NCI-H748 (cell line): ENCODE measurements around the gene PASK.

ENCODE experiments used
- DNase-seq: peaks from one replicate; lab custom pipeline; 2025; ENCODE audit not compliant: unreplicated experiment; lab: John Stamatoyannopoulos, UW

PASK gene

DNA sequence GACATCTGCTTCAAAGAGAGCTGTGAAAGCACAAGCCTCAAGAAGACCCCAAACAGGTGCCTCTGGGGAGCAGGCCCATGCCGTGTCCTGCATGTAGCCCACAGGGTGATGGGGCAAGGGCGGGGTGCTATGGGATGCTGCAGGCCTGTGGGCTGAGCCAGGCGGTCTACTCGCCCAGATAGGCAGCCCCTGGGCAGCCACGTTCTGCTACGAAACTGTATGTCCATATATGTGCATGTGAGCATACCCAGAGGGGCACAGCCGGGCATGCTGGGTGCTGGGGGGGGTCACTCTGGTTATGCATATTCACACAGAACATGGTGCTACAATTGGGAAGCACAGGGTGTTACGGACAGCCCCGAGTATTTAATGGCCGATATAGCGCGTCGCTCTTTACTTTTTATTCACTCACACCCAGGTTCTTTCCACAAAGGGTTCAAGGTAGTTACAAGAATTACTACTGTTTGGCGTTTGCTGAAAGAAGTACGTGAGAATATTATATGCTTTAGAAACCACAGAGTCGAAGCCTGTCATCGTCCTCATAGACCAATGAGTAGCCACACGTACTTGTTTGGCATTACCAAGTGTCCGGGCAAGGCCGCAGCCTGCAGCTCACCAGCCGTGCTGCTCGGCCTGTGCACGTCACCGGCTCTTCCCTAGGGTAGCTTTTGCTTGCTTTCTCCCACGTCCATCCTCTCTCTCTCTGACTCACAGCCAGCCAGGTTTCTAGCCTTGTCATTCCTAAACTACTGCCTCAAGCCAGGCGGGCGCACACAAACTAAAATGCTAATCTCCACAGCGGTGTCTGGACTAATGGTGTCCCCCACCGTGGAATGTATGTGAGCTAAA is 61.6 kb downstream of the PASK start:
- DNase-seq: no peak

DNA sequence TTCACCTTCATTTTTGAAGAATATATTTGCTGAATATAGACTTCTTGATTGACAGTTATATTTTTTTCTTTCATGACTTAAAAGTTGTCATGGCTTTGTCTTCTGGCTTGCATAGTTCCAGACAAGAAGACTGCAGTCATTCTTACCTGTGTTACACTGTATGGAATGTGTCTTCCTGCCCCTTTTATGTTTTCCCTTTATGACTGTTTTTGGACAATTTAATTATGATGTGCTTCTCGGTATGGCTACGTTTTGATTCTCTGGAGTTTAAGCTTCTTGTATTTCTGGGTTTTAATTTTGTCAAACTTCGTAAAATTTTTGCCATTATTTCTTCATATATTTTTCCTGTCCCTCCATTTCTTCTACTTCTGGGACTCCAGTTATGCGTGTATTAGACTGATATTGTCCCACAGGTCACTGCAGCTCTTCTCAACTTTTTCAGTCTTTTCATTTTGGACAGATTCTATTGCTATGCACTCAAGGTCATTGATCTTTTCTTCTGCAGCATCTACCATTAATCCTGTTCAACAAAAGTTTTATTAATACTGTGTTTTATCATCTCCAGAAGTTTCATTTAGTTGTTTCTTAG is 64.3 kb downstream of the PASK start:
- no peak for DNase-seq

DNA sequence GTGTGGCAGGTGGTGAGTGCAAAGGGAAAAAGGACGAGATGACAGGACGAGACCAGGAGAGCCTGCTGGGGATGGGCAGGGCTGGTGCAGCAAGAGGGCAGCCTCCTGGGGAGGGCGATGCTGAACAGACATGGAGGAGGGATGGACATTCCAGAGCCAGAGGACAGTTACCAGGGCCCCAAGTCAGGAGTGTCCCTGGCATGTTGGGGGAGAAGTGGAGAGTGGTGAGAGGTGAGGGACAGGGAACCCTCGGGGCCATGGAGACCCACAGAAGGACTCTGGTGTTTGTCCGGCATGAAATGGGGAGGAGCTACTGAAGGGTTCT is 66.2 kb downstream of the PASK start:
- DNase-seq: no peak

DNA sequence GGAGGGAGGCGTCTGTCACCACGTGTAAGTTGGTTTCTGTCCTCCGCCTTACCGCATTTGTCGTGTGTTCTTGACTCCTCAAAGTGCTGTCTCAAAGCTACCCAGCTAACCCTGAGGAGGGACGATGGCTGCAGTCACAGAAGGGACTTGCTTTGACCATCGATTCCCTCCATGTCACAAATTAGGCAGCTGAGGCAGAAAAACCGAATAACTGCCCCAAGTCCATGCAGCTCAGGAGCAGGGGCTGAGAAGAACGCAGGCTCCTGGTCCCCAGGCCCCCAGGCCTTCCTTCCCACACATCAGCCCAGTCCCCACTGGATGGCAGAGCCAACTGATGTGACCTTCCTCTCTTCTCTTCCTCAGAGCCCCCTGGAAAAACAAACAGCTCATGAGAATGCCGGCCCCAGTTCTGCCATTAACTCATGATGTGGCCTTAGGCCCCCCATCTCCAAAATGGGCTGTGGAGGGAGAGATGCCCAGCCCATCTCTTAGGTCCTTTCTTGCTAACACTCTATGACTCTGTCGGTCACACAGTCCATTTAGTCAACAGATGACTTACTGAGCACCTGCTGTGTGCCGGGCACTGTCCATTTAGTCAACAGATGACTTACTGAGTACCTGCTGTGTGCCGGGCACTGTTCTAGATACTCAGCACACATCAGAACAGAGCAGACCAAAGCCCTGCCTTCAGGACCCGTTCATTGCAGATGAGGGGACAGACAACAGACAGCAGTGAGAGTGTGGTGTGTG is 66.8 kb downstream of the PASK start:
- no peak for DNase-seq

DNA sequence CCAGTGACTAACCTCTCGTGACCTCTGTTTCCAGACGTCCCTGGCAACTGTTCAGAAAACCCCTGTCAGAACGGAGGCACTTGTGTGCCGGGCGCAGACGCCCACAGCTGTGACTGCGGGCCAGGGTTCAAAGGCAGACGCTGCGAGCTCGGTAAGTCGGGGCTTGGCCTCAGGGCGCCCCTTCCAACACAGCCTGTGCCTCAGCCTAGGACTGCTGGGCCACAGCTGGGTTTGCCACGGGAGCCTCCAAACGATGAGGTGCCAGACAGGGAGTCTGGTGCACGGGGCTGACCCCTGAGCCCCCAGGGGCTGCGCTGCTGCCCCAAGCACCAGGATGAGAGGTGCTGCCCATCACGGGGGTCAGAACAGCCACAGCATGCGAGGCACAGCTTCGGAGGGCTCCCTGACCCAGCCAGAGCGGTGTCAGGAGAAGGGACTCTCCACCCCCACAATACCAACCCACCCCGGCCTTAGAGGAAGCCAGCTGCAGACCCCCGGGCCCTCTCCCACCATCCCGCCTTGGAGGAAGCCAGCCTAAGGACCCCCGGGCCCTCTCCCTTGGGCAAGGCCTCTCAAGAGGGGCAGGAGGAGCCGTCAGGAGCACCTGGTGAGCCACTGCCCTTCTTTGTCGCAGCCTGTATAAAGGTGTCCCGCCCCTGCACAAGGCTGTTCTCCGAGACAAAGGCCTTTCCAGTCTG is 67.5 kb downstream of the PASK start:
- no peak for DNase-seq

DNA sequence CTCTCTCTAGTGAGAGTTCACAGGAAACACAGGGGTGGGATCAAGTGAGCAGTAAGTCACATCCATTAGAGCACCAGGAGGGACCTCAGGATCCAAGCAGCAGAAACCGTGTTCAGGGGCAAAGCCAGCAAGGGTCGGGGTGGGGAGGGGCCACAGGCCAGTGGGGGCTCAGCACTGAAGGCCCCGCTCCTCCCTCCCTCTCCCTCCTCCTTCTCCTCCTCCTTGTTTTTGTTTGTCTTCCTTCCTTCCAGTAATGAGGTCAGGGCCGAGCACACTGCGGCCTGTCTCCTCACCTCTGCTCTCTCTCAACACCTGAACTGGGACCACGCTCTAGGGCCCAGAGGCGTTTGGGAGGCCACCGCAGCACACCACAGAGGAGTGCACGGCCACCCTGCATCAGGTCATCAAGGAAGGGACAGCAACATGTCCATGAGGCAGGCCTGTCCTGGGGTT is 68.1 kb downstream of the PASK start:
- DNase-seq: no peak

DNA sequence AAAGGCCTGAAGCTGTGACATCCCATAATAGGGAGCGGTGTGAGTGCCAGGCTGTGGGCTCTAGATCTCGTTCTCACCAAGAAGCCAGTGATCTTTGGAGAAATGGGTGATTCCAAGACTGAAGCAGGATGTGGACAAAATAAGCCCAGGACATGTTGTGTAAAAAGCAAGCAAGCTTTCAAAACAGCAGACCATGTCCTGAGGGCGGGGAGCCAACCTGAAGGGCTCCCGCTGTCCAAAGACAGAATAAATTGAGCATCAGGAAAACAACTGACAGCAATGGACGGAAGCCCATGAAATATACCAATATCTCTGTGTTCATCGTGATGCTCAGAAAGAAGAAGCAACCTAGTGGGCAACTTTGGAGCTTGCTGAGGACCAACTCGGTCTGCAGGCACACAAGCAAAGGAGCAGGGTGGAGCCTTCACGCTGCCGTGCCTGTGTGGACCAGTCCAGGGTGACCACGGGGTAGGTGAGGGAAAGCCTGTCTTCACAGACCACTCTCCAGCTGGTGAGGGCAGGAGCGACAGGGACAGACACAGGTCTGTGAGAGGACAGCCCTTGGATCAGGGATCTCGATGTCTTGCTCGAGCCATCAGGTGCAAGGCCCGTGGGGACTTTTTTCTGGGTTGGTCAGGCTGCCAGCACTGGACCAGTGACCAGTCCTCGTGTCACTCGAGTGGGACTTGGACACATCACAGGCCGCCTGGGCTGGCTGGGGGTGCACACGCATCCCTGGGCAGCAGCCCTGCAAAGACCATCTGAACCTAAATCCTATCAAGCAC is 68.7 kb downstream of the PASK start:
- no peak for DNase-seq

DNA sequence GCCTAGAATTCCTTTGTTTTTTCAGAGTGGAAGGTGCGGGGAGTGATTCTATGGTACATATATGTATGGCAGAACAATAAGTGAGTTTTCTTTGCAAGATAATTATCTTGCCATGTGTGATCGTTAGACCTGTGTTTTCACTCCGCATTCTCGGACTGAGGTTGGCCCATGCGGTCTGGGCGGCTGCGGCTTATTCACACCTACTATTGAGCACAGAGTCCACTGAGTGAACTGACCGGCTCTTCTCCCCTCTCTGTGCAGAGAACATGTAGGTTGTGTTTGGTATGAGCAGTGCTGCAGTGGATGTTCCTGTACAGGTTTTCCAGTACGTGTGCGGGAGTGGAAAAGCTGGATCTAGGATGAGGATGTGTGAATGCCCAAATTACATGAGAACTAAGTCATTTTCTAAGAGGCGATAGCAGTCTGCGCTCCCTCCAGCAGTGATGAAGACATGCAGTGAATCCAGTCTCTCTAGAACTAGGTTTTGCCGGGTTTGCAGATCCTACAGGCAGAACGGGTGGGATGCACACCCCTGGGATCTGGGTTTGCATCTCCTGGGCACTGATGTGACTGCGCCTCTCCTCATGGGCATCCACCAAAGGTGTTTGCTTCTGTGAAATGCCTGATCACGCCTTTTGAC is 74.3 kb downstream of the PASK start:
- no peak for DNase-seq

DNA sequence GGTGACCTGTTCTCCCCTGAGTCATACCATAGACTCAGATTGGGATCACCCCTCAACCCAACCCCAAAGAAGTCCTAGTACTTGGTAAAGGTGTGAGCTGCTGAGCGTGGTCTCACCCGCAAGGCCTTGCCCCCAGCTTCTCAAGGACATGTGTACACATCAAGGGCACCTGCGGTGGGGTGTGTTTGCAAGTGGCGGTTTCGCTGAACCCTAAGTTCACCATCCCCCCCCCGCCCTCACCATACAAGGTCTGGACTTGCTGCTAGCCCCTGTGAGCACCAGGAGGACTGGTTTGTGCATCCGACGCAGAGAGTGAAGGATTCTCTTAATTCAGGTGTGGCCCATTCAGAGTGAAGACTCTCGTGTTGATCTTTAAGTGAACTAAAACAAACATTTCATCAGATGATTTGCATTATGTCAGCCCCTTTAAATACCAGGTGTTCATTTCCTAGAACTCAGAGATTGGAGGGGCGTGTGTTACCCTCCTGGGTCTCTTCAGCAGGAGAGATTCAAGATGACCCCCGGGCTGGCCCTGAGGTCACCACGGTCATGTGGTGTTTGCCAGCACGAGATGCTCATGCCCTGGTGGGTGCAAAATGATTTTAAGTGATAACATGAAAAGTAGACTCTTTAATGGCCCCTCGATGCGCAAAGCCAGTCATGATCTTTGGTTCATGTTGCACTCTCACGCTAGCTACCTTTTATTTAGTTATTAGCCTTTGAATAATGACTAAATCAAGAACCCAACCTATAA is 75.0 kb downstream of the PASK start:
- DNase-seq: no peak

DNA sequence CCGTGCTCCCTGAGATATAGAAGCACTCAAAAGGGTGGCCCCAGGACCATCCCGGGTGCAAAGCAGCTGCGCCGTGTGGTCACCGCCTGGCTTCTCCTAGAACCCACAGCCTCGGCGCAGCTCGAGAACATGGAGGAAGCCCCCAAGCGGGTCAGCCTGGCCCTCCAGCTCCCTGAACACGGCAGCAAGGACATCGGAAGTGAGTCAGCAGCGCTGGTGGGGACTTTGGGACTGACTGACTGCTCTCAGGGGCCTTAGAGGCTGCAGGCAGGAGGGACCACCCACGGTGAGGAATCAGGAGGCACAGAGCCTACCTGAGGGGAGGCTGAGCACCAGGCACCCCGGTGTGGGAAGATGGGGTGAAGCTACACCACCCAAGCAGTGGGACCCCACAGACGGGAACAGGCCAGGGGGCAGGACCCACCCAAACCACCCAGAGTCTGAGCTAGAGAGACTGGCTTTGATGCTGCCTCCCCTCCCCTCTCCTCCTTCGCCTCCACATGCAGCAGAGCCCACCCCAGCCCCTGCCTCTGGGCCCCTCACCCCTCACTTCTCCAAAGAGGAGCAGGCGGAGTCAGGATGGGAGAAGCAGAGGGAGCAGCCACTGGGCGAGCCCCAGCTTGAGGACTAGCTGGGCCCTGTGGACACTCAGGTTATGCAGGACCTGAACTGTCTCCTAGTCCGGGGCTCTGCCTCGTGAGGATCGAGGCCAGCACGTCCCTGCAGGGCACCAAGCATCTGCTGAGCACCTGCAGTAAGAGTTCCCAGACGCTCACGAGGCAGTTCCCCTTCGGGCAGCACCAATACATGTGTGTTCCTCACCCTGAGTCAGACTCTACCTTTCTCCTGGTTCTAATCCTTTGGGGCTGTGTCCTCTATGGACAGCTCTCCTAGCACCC is 75.9 kb downstream of the PASK start:
- DNase-seq: no peak

DNA sequence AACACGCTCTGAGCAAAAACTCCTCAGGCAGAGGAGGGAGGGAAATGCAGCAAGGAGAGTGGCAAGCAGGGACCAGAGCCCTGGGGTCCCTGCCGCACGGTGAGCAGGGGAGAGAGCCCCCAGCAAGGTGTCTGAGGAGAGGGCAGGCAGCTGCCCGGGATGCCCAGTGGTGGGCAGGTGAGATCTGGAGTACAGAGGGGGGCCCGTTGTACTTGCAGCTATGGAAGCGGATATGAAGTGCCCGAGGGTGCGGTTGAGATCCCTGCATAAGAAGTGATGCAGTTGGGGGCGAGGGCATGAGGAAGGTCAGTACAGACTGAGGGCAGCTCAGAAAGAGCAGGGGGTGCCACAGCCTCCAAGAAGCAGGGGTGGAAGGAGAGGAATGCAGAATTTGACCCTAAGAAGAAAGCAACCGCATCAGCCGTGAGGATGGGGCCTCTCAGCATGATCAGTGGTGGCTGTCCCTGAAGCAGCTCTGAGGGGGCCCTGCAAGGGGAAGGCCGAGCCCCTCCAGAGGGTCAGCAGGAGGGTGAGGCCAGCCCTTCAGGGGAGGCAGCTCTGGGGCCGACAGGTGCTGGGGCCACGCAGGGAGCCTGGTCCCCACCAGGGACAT is 76.6 kb downstream of the PASK start:
- no peak for DNase-seq

DNA sequence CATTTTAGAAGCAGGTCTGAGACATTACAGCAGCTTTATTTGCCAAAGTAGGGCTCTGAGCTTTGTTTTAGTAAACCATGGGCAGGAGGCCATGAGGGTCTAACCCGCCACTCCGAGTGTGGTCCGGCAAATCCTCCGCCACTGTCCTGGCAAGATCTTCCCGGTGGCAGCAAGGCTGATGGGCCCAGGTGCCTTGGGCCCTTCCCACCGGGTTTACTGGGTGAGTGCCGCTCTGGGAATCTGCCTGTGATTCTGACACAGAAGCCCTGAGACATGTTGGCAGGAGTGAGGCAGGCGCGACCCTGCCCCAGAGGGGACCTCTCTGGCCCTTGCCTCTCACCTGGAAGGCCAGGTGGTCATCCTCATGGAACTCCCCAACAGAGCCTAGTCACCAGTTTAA is 77.1 kb downstream of the PASK start:
- DNase-seq: no peak

DNA sequence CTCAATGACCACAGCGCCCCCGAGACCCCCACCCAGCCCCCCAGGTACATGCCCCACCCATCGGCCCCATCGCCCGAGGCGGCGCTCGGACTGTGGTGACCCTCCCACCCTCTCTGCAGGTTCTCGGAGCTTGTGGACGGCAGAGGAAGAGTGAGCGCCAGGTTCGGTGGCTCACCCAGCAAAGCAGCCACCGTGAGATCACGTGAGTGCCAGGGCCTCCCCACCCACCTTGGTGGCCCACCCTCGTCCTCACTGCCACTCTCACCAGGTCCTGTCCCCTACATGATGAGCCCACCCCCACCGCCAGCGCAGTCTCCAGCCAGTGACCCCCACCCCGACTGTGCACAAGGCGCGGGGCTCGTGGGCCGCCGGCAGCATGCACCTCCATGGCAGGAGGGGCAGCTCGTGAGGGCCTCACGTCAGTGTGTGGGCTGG is 77.6 kb downstream of the PASK start:
- DNase-seq: no peak

DNA sequence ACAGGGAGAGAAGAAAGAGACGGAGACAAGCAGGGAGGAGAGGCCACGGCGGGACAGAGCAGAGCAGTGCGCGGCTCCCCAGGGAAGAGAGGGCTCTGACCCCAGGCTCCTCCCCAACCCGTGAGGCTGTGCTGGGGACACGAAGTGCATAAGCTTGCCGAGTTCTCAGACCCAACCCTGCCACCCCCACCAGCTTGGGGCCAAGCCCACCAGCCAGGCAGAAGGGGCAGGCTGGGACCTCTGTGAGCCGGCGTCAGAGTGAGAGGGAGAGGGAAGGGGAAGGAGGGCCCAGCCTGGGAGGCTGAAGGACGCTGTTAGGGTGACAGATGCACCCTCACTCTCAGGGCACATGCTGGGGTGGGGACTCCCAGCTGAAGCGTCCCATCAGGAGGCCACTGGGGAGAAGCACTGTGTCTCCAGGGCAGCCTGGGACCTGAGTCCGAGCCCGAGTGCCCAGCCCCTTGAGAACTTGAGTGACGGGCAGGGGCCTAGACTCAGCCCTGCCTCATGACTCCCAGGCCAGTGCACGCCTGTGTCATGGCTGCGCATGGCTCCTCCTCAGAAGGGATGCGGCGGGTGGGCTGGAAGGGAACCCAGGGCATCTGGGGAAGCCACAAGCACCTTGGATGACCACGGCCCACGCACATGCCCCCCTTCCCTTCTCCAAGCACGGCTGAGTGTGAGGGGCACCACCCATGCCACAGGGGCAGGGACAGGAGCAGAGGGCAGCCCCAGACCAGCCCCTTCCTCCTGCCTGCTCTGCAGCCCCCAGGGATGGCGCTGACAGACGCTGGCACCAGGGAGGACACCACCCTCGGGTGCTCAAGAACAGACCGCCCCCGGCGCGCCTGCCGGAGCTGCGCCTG is 78.2 kb downstream of the PASK start:
- no peak for DNase-seq

DNA sequence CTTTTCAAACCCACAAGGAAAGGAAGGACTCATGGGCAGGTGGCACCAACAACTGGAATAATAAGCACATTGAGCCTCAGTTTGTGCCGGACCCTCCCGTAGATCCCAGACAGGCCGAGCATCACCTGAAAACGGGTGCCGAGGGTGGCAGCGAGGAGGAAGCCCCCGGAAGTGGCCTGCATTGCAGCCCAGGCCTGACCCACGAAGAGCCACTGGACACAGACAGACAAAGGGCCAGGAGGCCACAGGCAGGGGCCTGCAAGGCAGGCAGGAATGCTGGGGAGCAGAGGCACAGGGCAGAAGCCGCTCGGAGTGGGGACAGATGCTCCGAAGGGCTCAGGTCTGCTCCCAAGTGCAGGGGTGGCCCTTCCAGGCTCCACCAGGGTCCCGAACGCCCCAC is 78.9 kb downstream of the PASK start:
- no peak for DNase-seq

DNA sequence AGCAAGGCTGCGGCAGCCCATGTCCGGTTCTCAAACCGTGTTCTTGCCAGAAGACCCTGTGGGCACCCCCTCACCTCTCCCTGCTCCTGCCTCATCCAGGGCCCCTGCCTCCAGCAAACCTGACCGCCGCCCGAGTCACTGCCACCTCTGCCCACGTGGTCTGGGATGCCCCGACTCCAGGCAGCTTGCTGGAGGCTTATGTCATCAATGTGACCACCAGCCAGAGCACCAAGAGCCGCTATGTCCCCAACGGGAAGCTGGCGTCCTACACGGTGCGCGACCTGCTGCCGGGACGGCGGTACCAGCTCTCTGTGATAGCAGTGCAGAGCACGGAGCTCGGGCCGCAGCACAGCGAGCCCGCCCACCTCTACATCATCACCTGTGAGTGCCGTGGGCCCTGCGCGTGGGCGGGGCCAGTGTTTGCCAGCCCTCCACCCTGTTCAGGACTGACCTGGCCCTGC is 79.4 kb downstream of the PASK start:
- no peak for DNase-seq
